Fibroblast of lung (primary cell): ENCODE measurements around the gene TMTC4. TPM values are rescaled to one million over a fixed set of nuclear protein-coding genes. Genes with fewer than 3 reads are reported as not detected.

ENCODE experiments used
- DNase-seq, 2 donors: peaks; one replicate each; pipeline versions ENCODE4 v3.0.0 to v3.0.0-alpha.2; 2010; ENCODE audit warnings: low read depth in 2 of 2
- H2AFZ ChIP-seq: 2 replicates; pipeline ENCODE4 v1.5.1; 2012; ENCODE audit warnings: low read length, control low read depth, inconsistent platforms
- H3K27ac ChIP-seq: 2 replicates; pipeline ENCODE4 v1.5.1; 2011; ENCODE audit warnings: low read length, control low read depth; ENCODE audit not compliant: insufficient read depth
- H3K27me3 ChIP-seq: 2 replicates; pipeline ENCODE4 v1.5.1; 2011; ENCODE audit warnings: mild to moderate bottlenecking, low read length; ENCODE audit not compliant: control insufficient read depth, insufficient read depth
- H3K36me3 ChIP-seq: 2 replicates; pipeline ENCODE4 v1.5.1; 2011; ENCODE audit warnings: low read length; ENCODE audit not compliant: control insufficient read depth, insufficient read depth
- H3K4me1 ChIP-seq: 2 replicates; pipeline ENCODE4 v1.5.1; 2011; ENCODE audit warnings: low read length; ENCODE audit not compliant: control insufficient read depth, insufficient read depth; ENCODE audit errors: extremely low read depth
- H3K4me2 ChIP-seq: 2 replicates; pipeline ENCODE4 v1.5.1; 2011; ENCODE audit warnings: low read length, control low read depth; ENCODE audit not compliant: insufficient read depth; ENCODE audit errors: extremely low read depth
- H3K4me3 ChIP-seq, 4 experiments: fragments of 200-600 bp in 1 of 4; sonication (generic) in 1 of 4; replicated peaks in 1 of 4; 2 replicates each; pipeline ENCODE4 v1.5.1; 2011 to 2016; ENCODE audit warnings: low read length in 4 of 4, low read depth in 3 of 4, mild to moderate bottlenecking in 3 of 4, control low read depth in 2 of 4, inconsistent platforms in 1 of 4, mixed read lengths in 1 of 4; ENCODE audit not compliant: insufficient read depth in 1 of 4; ENCODE audit errors: control extremely low read depth in 1 of 4
- H3K79me2 ChIP-seq: 2 replicates; pipeline ENCODE4 v1.5.1; 2012; ENCODE audit warnings: mild to moderate bottlenecking, low read length, inconsistent platforms; ENCODE audit not compliant: control insufficient read depth, insufficient read depth
- H3K9ac ChIP-seq: 2 replicates; pipeline ENCODE4 v1.5.1; 2011; ENCODE audit warnings: mild to moderate bottlenecking, low read length, control low read depth; ENCODE audit not compliant: insufficient read depth
- H3K9me3 ChIP-seq: 2 replicates; pipeline ENCODE4 v1.5.1; 2012; ENCODE audit warnings: low read depth, low read length; ENCODE audit not compliant: control insufficient read depth, insufficient read depth
- H4K20me1 ChIP-seq: 2 replicates; pipeline ENCODE4 v1.5.1; 2011; ENCODE audit warnings: low read length; ENCODE audit not compliant: control insufficient read depth, insufficient read depth; ENCODE audit errors: extremely low read depth
- CTCF ChIP-seq, 2 donors: IDR thresholded peaks in 1 of 2; conservative IDR thresholded peaks in 1 of 2; 1 replicate in 1 of 2; 2 replicates in 1 of 2; pipeline ENCODE4 v1.5.1; 2011 to 2012; ENCODE audit warnings: low read length in 2 of 2, control low read depth in 1 of 2, inconsistent platforms in 1 of 2, low read depth in 1 of 2, mild to moderate bottlenecking in 1 of 2
- EZH2 ChIP-seq: IDR thresholded peaks from 2 replicates; pipeline ENCODE4 v1.5.1; 2012; ENCODE audit warnings: low read length, control low read depth, mild to moderate bottlenecking; ENCODE audit errors: missing control alignments
- polyA plus RNA-seq, 2 donors: library from polyadenylated mRNA; depleted of rRNA in 1 of 2; stranded (reverse) in 1 of 2; unstranded in 1 of 2; fragments of >200 nt; gene quantifications; 2 replicates each; pipeline ENCODE4 v1.2.1, GENCODE V29; 2011 to 2012; ENCODE audit warnings: missing spikeins in 1 of 2
- total RNA-seq: library from RNA; depleted of rRNA; stranded (reverse); fragments of >200 nt; gene quantifications from 2 replicates; pipeline ENCODE4 v1.2.1, GENCODE V29; 2014

The TMTC4 gene
- total and polyA plus RNA-seq, 2 donors (not counting 1 experiment from before 2014, with no cell fraction given) = 5.5 to 19.5 TPM

DNA sequence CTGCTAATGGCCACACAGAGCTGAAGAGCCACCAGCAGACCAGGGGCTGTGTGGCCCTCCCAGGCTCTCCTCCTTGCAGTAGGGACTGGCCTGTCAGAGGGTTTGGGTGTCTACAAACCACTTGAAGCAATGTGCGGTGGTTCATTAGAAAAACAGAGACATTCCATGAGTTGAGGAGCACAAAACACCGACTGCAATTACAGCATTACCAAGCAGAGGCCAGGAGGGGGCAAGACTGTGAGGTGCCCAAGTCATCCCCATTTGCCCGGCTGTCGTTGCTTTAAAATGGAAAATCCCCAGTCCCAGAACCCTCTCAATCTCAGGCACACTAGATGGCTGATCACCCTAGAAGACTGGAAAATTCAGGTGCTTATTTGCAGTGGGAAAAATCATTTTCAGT is 15.0 kb downstream of the TMTC4 start:
- Histone ChIP-seq H3K27ac (no peak overlapping the region), H3K27me3 (no peaks in the 10 kb centered on the region), H4K20me1 (no peaks in the 10 kb centered on the region), H2AFZ (no peak overlapping the region), H3K9ac (no peak overlapping the region), H3K4me1 (no peaks in the 10 kb centered on the region), H3K79me2 (no peaks in the 10 kb centered on the region), H3K4me2 (no peak overlapping the region), H3K4me3 (no peak overlapping the region), H3K9me3 (no peaks in the 10 kb centered on the region), H3K36me3 (no peaks in the 10 kb centered on the region)
- TF ChIP-seq EZH2 = no peak
- TF ChIP-seq CTCF (conservative IDR thresholded peaks at IDR 0.05 in 1 of 2, IDR thresholded peaks at IDR 0.05 in 1 of 2; ENCODE audit: low read depth in 1 of 2, low read length in 2 of 2) = no peak
- DNase-seq = no peak

DNA sequence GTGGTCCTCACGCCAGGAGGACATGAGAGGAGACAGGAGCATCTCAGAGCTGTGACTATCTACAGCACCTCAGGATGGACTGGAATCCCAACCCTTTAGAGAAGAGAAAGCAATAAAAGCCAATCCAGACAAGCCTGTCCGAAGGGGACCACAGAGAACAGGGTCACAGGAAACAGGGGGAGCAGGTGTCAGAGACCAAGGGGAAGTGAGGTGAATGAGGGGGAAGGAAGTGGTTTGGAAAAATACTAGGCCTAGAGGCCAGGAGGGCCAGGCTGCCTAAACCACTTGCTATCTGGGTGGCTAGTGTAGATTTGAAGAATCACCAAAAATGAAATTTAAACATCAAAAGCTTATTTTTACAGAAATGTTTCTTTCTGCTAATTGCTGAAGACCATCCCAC is 16.2 kb downstream of the TMTC4 start:
- Histone ChIP-seq H2AFZ (no peak overlapping the region), H4K20me1 (no peaks in the 10 kb centered on the region), H3K9me3 (no peaks in the 10 kb centered on the region), H3K36me3 (no peaks in the 10 kb centered on the region), H3K4me3 (no peak overlapping the region), H3K4me1 (no peaks in the 10 kb centered on the region), H3K27me3 (no peaks in the 10 kb centered on the region), H3K79me2 (no peaks in the 10 kb centered on the region), H3K9ac (no peak overlapping the region), H3K4me2 (no peak overlapping the region), H3K27ac (no peak overlapping the region)
- TF ChIP-seq CTCF (conservative IDR thresholded peaks at IDR 0.05 in 1 of 2, IDR thresholded peaks at IDR 0.05 in 1 of 2; ENCODE audit: low read depth in 1 of 2, low read length in 2 of 2) = no peak
- no peak for DNase-seq

DNA sequence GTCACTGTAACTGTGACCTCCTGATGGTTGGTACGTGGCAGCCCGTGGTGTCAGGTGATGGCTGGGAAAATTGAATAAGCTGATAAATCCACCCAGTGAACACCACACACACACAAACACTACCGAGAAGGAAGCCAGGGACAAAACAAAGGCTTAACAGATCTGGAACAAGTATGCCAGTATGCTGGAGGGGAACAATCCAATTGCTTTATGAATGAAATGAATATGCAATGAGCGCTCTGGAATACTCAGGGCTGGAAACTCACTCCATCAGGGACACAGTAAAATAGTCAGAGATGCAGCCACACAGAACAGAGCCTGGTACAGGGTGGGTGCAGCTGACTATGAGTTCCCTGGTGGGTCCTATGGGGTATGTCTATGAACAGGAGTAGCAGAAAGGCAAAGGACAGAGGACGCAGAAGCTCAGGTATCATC is 16.7 kb downstream of the TMTC4 start:
- Histone ChIP-seq H3K27me3 (no peaks in the 10 kb centered on the region), H3K9ac (no peak overlapping the region), H3K36me3 (no peaks in the 10 kb centered on the region), H3K4me3 (no peak overlapping the region), H2AFZ (no peak overlapping the region), H4K20me1 (no peaks in the 10 kb centered on the region), H3K79me2 (no peaks in the 10 kb centered on the region), H3K27ac (no peak overlapping the region), H3K4me1 (no peaks in the 10 kb centered on the region), H3K9me3 (no peaks in the 10 kb centered on the region), H3K4me2 (no peak overlapping the region)
- TF ChIP-seq EZH2 (no peak), CTCF (conservative IDR thresholded peaks at IDR 0.05 in 1 of 2, IDR thresholded peaks at IDR 0.05 in 1 of 2; ENCODE audit: low read depth in 1 of 2, low read length in 2 of 2) (no peak)
- DNase-seq = no peak
